ENCODE data around the gene SH3BP4. TPM values are rescaled to one million over a fixed set of nuclear protein-coding genes. Genes with fewer than 3 reads are reported as not detected.

The SH3BP4 gene
- total RNA-seq, 1 experiment from 2014 or later: 93.8 TPM

DNA sequence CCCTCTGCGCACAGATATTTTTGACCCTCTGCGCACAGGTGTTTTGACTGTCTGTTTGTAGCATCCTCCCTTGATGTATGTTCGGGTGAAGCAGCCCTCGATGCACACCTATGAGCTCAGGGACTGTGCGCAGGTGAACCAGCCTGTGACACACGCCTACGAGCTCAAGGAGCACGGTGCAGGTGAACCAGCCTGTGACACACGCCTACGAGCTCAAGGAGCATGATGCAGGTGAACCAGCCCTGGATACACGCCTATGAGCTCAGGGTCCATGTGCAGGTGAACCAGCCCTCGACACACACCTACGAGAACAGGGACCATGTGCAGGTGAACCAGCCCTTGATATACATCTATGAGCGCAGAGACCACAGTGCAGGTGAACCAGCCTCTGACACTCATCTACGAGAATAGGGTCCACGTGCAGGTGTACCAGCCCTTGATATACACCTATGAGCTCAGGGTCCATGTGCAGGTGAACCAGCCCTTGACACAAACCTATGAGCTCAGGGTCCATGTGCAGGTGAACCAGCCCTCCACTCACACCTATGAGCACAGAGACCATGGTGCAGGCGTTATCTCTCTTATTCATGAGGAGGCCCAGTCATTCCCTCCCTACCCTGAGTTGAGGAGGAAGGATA, 33.9 kb downstream of the SH3BP4 start:
- H3K23ac ChIP-seq (ENCODE audit: insufficient read length, low read depth, low read length): no peak overlapping the region

More for the DNA sequence above, 33.9 kb downstream of the SH3BP4 start:
- Histone ChIP-seq H2AFZ (ENCODE audit: low read length) (no peak overlapping the region), H3K4me1 (ENCODE audit: insufficient read depth, low read length) (peaks cover 13% of the 10 kb centered on the region), H4K20me1 (ENCODE audit: control insufficient read depth, insufficient read depth, insufficient read length) (no peaks in the 10 kb centered on the region), H4K5ac (ENCODE audit: insufficient read length, low read depth, low read length) (no peak overlapping the region), H3K27ac (ENCODE audit: insufficient read length, low read depth, low read length) (no peak overlapping the region), H2BK120ac (ENCODE audit: low read depth, low read length, poor library complexity, severe bottlenecking) (no peak overlapping the region), H2BK20ac (ENCODE audit: low read depth, low read length, poor library complexity, severe bottlenecking) (no peak overlapping the region), H2BK12ac (ENCODE audit: insufficient read length, low read depth, low read length) (no peak overlapping the region), H3K18ac (ENCODE audit: insufficient read length, low read depth, low read length) (no peak overlapping the region), H4K91ac (ENCODE audit: insufficient read length, low read depth, low read length) (no peak overlapping the region), H3K9ac (ENCODE audit: extremely low read depth, insufficient read length, low read length) (no peak overlapping the region), H3K79me2 (ENCODE audit: insufficient read depth, low read length) (peaks cover 24% of the 10 kb centered on the region; the same call in 1 of the 2 replicates), H3K9me3 (ENCODE audit: control insufficient read depth, low read depth, low read length) (no peaks in the 10 kb centered on the region), H2AK5ac (ENCODE audit: insufficient read length, low read length) (no peak overlapping the region), H3K79me1 (ENCODE audit: insufficient read depth, low read depth, low read length, poor library complexity, severe bottlenecking) (no peaks in the 10 kb centered on the region), H2BK15ac (ENCODE audit: low read depth, low read length) (no peak overlapping the region), H3K23me2 (ENCODE audit: insufficient read length, low read depth, low read length, poor library complexity, severe bottlenecking) (peaks cover 5% of the 10 kb centered on the region), H3K4me2 (ENCODE audit: insufficient read depth, insufficient read length, low read length) (no peak overlapping the region), H3T11ph (ENCODE audit: low read length) (no peak overlapping the region), H3K27me3 (ENCODE audit: insufficient read depth, low read length) (no peaks in the 10 kb centered on the region), H3K56ac (ENCODE audit: insufficient read length, low read depth, low read length) (no peak overlapping the region), H4K8ac (replicated peaks; ENCODE audit: insufficient read length, low read depth, low read length) (no peak overlapping the region), H3K4ac (ENCODE audit: low read depth, low read length) (no peak overlapping the region), H2BK5ac (ENCODE audit: insufficient read length, low read length) (no peak overlapping the region), H3K14ac (ENCODE audit: insufficient read depth, low read length) (no peak overlapping the region)
- WGBS (ENCODE audit: extremely low coverage, insufficient read length, low lambda C conversion rate): no CpG with 5 or more reads among the region's 17 CpGs
- peaks cover 13 to 31% (median 22%) of the 10 kb centered on the region in 3 experiments for H3K36me3 Mint-ChIP-seq (ENCODE audit: insufficient read depth in 1 of 3, low read depth in 3 of 3)
- H3K9me3 Mint-ChIP-seq: no peaks in the 10 kb centered on the region
- no peaks in the 10 kb centered on the region for H3K27me3 Mint-ChIP-seq (ENCODE audit: low read depth)
- peaks cover 50 to 56% of the 10 kb centered on the region in 2 experiments for H3K4me1 Mint-ChIP-seq
- DNase-seq: no peak
- H3K27ac Mint-ChIP-seq: peak overlapping the region in 2 of 3 experiments; percentile 8 to 10; a peak in 2 of 7 replicates
- no peak for TF ChIP-seq CTCF (conservative IDR thresholded peaks at IDR 0.05)
- H3K4me3 Mint-ChIP-seq: no peak overlapping the region
